A673 (cell line): Measurements from ENCODE around the gene SMIM15. TPM values are rescaled to one million over a fixed set of nuclear protein-coding genes. Genes with fewer than 3 reads are reported as not detected.

Source experiments
- BruUV-seq: library from RNA; stranded (reverse); fragments of 400-500 nt; replicated peaks from 2 replicates; lab custom pipeline; 2021; lab: Mats Ljungman, UMichigan
- CTCF ChIA-PET: fragments of 300-600 bp; sonication (Branson Sonifier 250); formaldehyde crosslinking; loops from one replicate; lab custom pipeline; 2022; ENCODE audit warnings: antibody characterized with exemption; lab: Charles Lee
- POLR2A ChIA-PET: fragments of 300-600 bp; sonication (Branson Sonifier 250); formaldehyde crosslinking; loops from one replicate; lab custom pipeline; 2022; ENCODE audit warnings: antibody characterized with exemption; ENCODE audit not compliant: low non-redundant PET; lab: Charles Lee
- DNase-seq: peaks from one replicate; pipeline ENCODE4 v3.0.0-alpha.2; 2015; ENCODE audit warnings: low spot score
- H3K27ac ChIP-seq: fragments of 200-600 bp; sonication (generic); 2 replicates; pipeline ENCODE4 v1.5.1; 2016; ENCODE audit warnings: mixed run types, low read depth, mild to moderate bottlenecking, mixed read lengths, antibody characterized with exemption, low read length; ENCODE audit not compliant: poor library complexity, severe bottlenecking
- H3K27me3 ChIP-seq: fragments of 200-600 bp; sonication (generic); replicated peaks from 2 replicates; pipeline ENCODE4 v1.6.1; 2017; ENCODE audit warnings: mixed run types, low read depth, mild to moderate bottlenecking, mixed read lengths, antibody characterized with exemption, low read length; ENCODE audit not compliant: insufficient read depth, poor library complexity
- H3K36me3 ChIP-seq: fragments of 200-600 bp; sonication (generic); 2 replicates; pipeline ENCODE4 v1.6.1; 2016; ENCODE audit warnings: mixed run types, mild to moderate bottlenecking, mixed read lengths, antibody characterized with exemption, low read length; ENCODE audit not compliant: insufficient read depth, poor library complexity, severe bottlenecking
- H3K4me1 ChIP-seq: fragments of 200-600 bp; sonication (generic); 2 replicates; pipeline ENCODE4 v1.6.1; 2017; ENCODE audit warnings: mixed run types, mild to moderate bottlenecking, mixed read lengths, antibody characterized with exemption, low read length; ENCODE audit not compliant: insufficient read depth, poor library complexity, severe bottlenecking
- H3K4me3 ChIP-seq: fragments of 200-600 bp; sonication (generic); 2 replicates; pipeline ENCODE4 v1.5.1; 2016; ENCODE audit warnings: low read depth, mixed run types, mild to moderate bottlenecking, mixed read lengths, low read length; ENCODE audit not compliant: poor library complexity, severe bottlenecking
- H3K9me3 ChIP-seq: fragments of 200-600 bp; sonication (generic); 2 replicates; pipeline ENCODE4 v1.6.1; 2016; ENCODE audit warnings: mixed run types, low read depth, mild to moderate bottlenecking, mixed read lengths, antibody characterized with exemption, low read length; ENCODE audit not compliant: poor library complexity, severe bottlenecking
- CTCF ChIP-seq: fragments of 300-800, 200-600 bp; sonication (generic); conservative IDR thresholded peaks from 2 replicates; pipeline ENCODE4 v1.5.1; 2017; ENCODE audit warnings: low read depth, mild to moderate bottlenecking, antibody characterized with exemption, low read length, moderate library complexity, mixed read lengths
- EZH2 ChIP-seq: fragments of 200-600 bp; sonication (generic); IDR thresholded peaks from 2 replicates; pipeline ENCODE4 v1.6.1; 2017; ENCODE audit warnings: borderline replicate concordance, low read depth, mild to moderate bottlenecking, mixed read lengths, antibody characterized with exemption, low read length; ENCODE audit not compliant: poor library complexity, severe bottlenecking
- intact Hi-C: fragments of 100-400 bp; cut with micrococcal nuclease; formaldehyde crosslinking; loops from one replicate; pipeline ENCODE4 v1.10.0; 2022; ENCODE audit not compliant: unreplicated experiment
- total RNA-seq: library from RNA; stranded (reverse); gene quantifications from 2 replicates; pipeline ENCODE4 v1.2.3, GENCODE V29; 2021

Gene SMIM15
- total RNA-seq, 1 experiment from 2014 or later = 93.5 TPM

GRCh38 chr5:61159070-61159469, 3.2 kb downstream of the SMIM15 start:
- TF ChIP-seq CTCF (no peak), EZH2 (no peak)
- ChIA-PET POLR2A (interaction anchor here (0.7 kb wide), 1 partner anchor 897 kb away, joined by 5 read pairs; no protein-coding TSS in a partner anchor), CTCF (no interaction called here)
- Histone ChIP-seq H3K4me1 (peaks cover 24% of the 10 kb centered on the region), H3K36me3 (peaks cover 43% of the 10 kb centered on the region), H3K9me3 (no peaks in the 10 kb centered on the region), H3K27ac (no peak overlapping the region), H3K4me3 (no peak overlapping the region), H3K27me3 (no peaks in the 10 kb centered on the region)
- intact Hi-C loops = no loop called here
- DNase-seq = no peak
- no TSS peak for BruUV-seq

- Histone ChIP-seq H3K4me1 (no peaks in the 10 kb centered on the region), H3K9me3 (no peaks in the 10 kb centered on the region), H3K27me3 (no peaks in the 10 kb centered on the region), H3K27ac (no peak overlapping the region), H3K36me3 (peaks cover 8% of the 10 kb centered on the region), H3K4me3 (no peak overlapping the region)
- POLR2A ChIA-PET = no interaction called here
- CTCF ChIA-PET = no interaction called here
- intact Hi-C loops = no loop called here
- no TSS peak for BruUV-seq
- no peak for DNase-seq
- TF ChIP-seq EZH2 (no peak), CTCF (no peak)
Observed at GRCh38 chr5:61151893-61152292, 10.4 kb downstream of the SMIM15 start.

- no peak overlapping the region for H3K27ac ChIP-seq
- intact Hi-C loops = no loop called here
- TF ChIP-seq EZH2 = no peak
- H3K36me3 ChIP-seq = no peaks in the 10 kb centered on the region
- CTCF ChIA-PET = no interaction called here
- H3K4me3 ChIP-seq = no peak overlapping the region
- DNase-seq = no peak
- no peaks in the 10 kb centered on the region for H3K9me3 ChIP-seq
- H3K27me3 ChIP-seq = no peaks in the 10 kb centered on the region
- H3K4me1 ChIP-seq = no peaks in the 10 kb centered on the region
- POLR2A ChIA-PET = no interaction called here
- no TSS peak for BruUV-seq
Observed at GRCh38 chr5:61148515-61148914, 13.8 kb downstream of the SMIM15 start.

GRCh38 chr5:61142811-61143210, 19.5 kb downstream of the SMIM15 start:
- peaks cover 3% of the 10 kb centered on the region for H3K4me1 ChIP-seq
- H3K27me3 ChIP-seq = no peaks in the 10 kb centered on the region
- intact Hi-C loops = no loop called here
- DNase-seq = no peak
- no peaks in the 10 kb centered on the region for H3K36me3 ChIP-seq
- H3K4me3 ChIP-seq = no peak overlapping the region
- no peak overlapping the region for H3K27ac ChIP-seq
- no peaks in the 10 kb centered on the region for H3K9me3 ChIP-seq
- ChIA-PET POLR2A (no interaction called here), CTCF (no interaction called here)
- TF ChIP-seq EZH2 (no peak), CTCF (no peak)
- no TSS peak for BruUV-seq
